Adipose tissue (tissue), 3 donors: ENCODE results near the gene VSIG10L. TPM values are rescaled to one million over a fixed set of nuclear protein-coding genes. Genes with fewer than 3 reads are reported as not detected.

ENCODE experiments used
- H3K27ac ChIP-seq: one replicate; pipeline ENCODE4 v1.5.1; 2013; ENCODE audit warnings: low read depth, low read length
- WGBS, 3 donors: extraction: QIAGEN DNeasy Blood & Tissue Kit; methylation state at CpG; one replicate each; pipeline ENCODE4 v1.1.7; 2013; 5-methylcytosine and 5-hydroxymethylcytosine counted together
- polyA plus RNA-seq, 3 donors: library from polyadenylated mRNA; stranded (reverse); fragments of 200-250 nt; gene quantifications; one replicate each; pipeline ENCODE4 v1.2.3, GENCODE V29; 2013
- donor health status: healthy with polysubstance abuse.
- donor health status: Bipolar disorder and iron deficiency.
- donor health status: healthy.

VSIG10L gene
- polyA plus RNA-seq, 3 donors: 0.48 to 1.7 (median 1.3) TPM

GRCh38 chr19:51294977-51295375 is 47.0 kb downstream of the VSIG10L start:
- 51 to 62% (median 51%) methylated on average over 12 of the region's 12 CpGs for WGBS, 3 donors
- H3K27ac ChIP-seq: no peak overlapping the region

- 58 to 74% (median 70%) methylated on average over 23 of the region's 23 CpGs for WGBS, 3 donors
- no peak overlapping the region for H3K27ac ChIP-seq
These were observed 47.5 kb downstream of the VSIG10L start for GRCh38 chr19:51294211-51294976.

- H3K27ac ChIP-seq: no peak overlapping the region
- 57 to 75% (median 74%) methylated on average over 13 to 14 of the region's 14 CpGs for WGBS, 3 donors
These were observed 48.2 kb downstream of the VSIG10L start for GRCh38 chr19:51293571-51294210.

- H3K27ac ChIP-seq: no peak overlapping the region
- WGBS, 3 donors: 21 to 47% (median 28%) methylated on average over 11 of the region's 11 CpGs
These were observed 49.0 kb downstream of the VSIG10L start for GRCh38 chr19:51292971-51293370.

- WGBS, 3 donors: 48 to 88% (median 85%) methylated on average over 1 of the region's 1 CpG
- H3K27ac ChIP-seq: no peak overlapping the region
These were observed 52.3 kb downstream of the VSIG10L start for GRCh38 chr19:51289635-51290034.

GRCh38 chr19:51285682-51286081 is 56.3 kb downstream of the VSIG10L start:
- H3K27ac ChIP-seq: no peak overlapping the region
- WGBS, 3 donors: 67 to 78% (median 68%) methylated on average over 3 of the region's 3 CpGs

- 84 to 86% (median 84%) methylated on average over 4 of the region's 4 CpGs for WGBS, 3 donors
- no peak overlapping the region for H3K27ac ChIP-seq
These were observed 59.6 kb downstream of the VSIG10L start for GRCh38 chr19:51282335-51282734.

Other genes starting within 250 kb of the VSIG10L start
- 1 to 10 TPM; 1.2 to 4.9 (median 3.2) TPM for gene CTU1, start 233.7 kb downstream of the VSIG10L start, polyA plus RNA-seq
- 1 to 10 TPM in 2 of 3 donors, under 1 TPM in 1; 0.78 to 7.1 (median 4.3) TPM for gene SIGLEC9, start 217.2 kb downstream of the VSIG10L start, polyA plus RNA-seq
- gene SIGLEC7, start 199.8 kb downstream of the VSIG10L start, polyA plus RNA-seq: 1 to 10 TPM in 2 of 3 donors, under 1 TPM in 1; 0.59 to 5.1 (median 2.3) TPM
- gene CD33, start 117.1 kb downstream of the VSIG10L start, polyA plus RNA-seq: 10 to 100 TPM in 1 of 3 donors, 1 to 10 TPM in 2; 1.5 to 10.6 (median 6.7) TPM
- gene SIGLECL1, start 91.1 kb downstream of the VSIG10L start, polyA plus RNA-seq: not detected
- 1 to 10 TPM in 1 of 3 donors, under 1 TPM in 2; 0.11 to 1.1 (median 0.28) TPM for gene IGLON5, start 30.5 kb downstream of the VSIG10L start, polyA plus RNA-seq
- 100 to 1,000 TPM in 2 of 3 donors, 10 to 100 TPM in 1; 99.6 to 407 (median 224) TPM for gene ETFB, start 24.2 kb upstream of the VSIG10L start, polyA plus RNA-seq
- gene CLDND2, start 26.9 kb upstream of the VSIG10L start, polyA plus RNA-seq: 1 to 10 TPM in 1 of 3 donors, under 1 TPM in 2; 0.48 to 3.3 (median 0.49) TPM
- 10 to 100 TPM in 1 of 3 donors, 1 to 10 TPM in 2; 1.5 to 10.3 (median 9.1) TPM for gene NKG7, start 30.5 kb upstream of the VSIG10L start, polyA plus RNA-seq
- not detected for gene LIM2, start 45.8 kb upstream of the VSIG10L start, polyA plus RNA-seq
- gene C19orf84, start 48.5 kb upstream of the VSIG10L start, polyA plus RNA-seq: under 1 TPM in 1 of 3 donors, not detected in 2; 0.56 TPM
- gene SIGLEC10, start 75.5 kb upstream of the VSIG10L start, polyA plus RNA-seq: 1 to 10 TPM; 2.1 to 3.5 (median 2.4) TPM
- under 1 TPM in 2 of 3 donors, not detected in 1; 0.04 to 0.08 TPM for gene SIGLEC8, start 116.3 kb upstream of the VSIG10L start, polyA plus RNA-seq
- gene CEACAM18, start 136.4 kb upstream of the VSIG10L start, polyA plus RNA-seq: not detected
- gene SIGLEC12, start 159.7 kb upstream of the VSIG10L start, polyA plus RNA-seq: under 1 TPM in 2 of 3 donors, not detected in 1; 0.08 to 0.56 TPM
- under 1 TPM in 2 of 3 donors, not detected in 1; 0.05 to 0.34 TPM for gene SIGLEC6, start 189.5 kb upstream of the VSIG10L start, polyA plus RNA-seq
- gene ZNF175, start 229.1 kb upstream of the VSIG10L start, polyA plus RNA-seq: 1 to 10 TPM; 1.3 to 3.3 (median 1.5) TPM